GM21619 (cell line): ENCODE measurements around the gene ANKRD28.

Experiments
- ATAC-seq: cut with Tn5 transposase; IDR thresholded peaks from one replicate; pipeline ENCODE4 v1.9.1; 2021; ENCODE audit not compliant: unreplicated experiment

The ANKRD28 gene

DNA sequence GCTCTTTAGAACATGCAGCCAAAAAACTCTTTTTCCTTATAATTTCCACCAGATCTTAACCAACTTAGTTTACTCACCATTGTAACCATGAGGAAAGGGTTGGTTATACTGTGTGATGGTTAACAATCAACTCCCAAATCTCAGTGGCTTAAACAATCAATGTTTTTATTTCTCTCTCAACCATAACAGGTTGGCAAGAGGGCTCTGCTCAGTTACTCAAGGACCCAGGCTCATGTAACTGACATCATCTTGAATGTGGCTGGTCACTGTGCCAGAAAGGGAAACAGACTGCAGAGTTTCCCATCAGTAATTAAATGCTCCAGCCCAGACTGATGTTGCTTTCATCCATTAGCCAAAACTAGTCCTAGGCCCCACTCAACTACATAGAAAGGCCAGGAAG, 69.0 kb downstream of the ANKRD28 start:
- ATAC-seq, result no peak

DNA sequence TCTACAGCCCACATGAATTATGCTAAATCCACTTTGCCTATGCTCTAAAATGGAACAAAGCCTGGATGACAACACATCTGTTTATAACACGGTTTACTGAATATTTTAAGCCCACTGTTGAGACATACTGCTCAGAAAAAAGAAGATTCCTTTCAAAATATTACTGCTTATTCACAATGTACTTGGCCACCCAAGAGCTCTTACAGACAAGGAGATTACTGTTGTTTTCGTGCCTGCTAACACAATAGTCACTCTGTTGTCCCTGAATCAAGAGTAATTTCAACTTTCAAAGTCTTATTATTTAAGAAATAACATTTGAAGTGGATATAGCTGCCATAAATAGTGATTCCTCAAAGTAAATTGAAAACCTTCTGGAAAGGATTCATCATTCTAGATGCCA, 70.9 kb downstream of the ANKRD28 start:
- ATAC-seq, result no peak

DNA sequence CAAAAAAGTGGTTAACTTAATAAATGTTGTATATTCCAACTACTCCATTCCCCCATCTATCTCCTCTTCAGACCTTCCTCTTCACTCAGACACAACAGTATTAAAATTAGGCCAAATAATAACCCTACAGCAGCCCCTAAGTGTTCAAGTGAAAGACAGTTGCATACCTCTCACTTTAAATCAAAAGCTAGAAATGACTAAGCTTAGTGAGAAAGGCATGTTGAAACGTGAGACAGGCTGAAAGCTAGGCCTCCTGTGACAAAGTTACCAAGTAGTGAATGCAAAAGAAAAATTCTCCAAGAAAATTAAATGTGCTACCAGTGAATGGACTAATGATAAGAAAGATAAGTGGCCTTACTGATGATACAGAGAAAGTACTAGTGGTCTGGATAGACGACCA, 71.7 kb downstream of the ANKRD28 start:
- peak; percentile 91 for ATAC-seq

DNA sequence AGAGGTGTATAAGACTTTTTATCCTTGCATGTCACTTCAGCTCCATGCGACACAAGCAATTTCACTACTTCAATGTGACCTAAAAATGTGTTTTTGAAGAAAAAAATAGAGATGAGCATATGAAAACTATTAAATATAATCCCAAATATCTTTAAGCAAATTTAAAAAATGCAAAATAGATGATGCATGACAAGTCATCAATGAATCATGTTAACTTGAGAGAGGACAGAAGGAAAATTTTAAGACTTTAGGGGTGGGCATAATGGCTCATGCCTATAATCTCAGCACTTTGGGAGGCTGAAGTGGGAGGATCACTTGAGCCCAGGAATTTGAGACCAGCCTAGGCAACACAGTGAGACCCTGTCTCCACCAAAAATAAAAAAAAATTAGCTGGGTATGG, 73.3 kb downstream of the ANKRD28 start:
- ATAC-seq, result no peak

DNA sequence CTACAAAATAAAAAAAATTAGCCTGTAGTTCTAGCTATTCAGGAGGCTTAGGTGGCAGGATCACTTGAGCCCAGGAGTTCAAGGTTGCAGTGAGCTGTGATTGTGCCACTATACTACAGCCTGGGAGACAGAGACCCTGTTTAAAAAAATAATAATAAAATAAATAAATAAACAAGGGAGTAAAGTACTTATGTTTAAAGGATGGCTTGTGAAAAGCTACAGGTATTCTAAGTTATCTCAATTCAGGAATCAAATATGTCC, 74.2 kb downstream of the ANKRD28 start:
- ATAC-seq, result no peak

DNA sequence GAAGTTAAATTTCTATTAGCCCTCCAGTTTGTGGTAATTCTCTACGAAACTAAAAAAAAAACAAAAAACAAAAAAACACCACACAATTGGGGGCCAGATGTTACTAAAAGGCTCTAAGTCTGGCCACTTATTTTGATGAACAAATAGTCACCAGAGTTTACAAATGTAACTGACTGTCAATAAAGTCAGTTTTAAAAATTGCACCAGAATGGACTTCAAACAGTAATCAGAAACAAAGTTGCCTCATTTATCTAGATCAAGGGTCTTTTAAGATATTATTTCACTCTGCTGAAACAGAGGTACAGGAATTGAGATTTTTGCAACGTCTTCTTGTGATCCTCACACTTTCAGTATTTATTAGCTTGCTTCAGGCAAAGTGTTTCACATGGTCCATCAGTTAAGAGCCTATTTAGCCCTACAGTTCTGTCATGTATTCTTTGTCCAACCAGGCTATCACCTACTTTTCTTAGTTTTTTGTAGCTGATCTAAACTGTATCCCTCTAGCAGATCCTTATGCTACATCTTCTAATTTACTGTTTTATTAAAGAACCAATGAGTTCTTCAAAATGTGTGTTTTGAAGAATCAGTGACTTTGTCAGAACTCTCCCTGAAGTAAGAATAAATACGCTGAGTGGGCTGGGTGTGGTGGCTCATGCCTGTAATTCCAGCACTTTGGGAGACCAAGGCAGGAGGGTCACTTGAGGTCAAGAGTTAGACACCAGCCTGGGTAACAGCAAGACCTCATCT, 74.7 kb downstream of the ANKRD28 start:
- ATAC-seq, result no peak

DNA sequence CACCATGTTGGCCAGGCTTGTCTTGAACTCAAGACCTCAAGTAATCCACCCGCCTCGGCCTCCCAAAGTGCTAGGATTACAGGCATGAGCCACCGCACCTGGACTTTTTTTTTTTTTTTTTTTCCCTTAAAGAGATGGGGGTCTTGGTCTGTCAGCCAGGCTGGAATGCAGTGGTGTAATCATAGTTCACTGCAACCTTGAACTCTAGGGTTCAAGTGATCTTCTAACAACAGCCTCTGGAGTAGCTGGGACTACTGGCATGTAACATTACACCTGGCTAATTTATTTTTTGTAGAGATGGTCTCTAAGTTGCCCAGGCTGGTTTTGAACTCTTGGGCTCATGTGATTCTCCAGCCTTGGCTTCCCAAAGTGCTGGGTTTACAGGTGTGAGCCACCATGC, 81.6 kb downstream of the ANKRD28 start:
- ATAC-seq, result no peak

DNA sequence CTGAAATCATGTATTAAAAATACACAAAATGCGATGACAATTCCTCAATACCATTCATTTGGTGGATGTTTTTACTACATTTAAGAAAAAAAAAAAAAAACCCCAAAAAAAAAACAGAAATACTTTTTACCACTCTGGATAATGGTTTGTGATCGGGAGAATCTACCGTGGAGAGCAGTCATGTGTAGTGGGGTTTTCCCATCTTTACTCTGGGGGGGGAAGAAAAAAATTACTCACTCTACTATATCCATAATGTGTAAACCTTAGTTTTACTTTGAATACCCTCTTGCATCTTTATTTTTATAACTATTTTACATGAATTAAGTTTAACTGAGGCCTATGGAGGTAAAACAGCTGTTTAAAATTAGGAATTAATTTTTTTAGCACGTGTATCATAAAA, 83.3 kb downstream of the ANKRD28 start:
- no peak for ATAC-seq

DNA sequence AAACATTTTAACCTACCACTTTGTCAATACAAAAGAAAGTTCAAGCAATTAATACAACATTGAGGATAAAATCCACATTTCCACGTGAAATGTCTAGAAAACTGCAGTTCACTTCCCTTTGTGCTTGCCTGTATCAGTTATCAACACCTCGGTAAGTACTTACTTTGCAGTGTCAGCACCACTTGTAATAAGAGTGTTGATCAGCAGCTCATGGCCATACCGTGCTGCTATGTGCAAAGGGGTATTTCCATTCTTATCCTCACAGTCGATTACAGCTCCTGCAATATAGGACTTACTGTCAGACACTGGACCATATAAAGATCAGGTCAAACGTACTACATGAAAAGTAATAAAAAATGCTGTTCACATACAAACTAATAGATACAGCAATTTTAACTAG, 84.4 kb downstream of the ANKRD28 start:
- ATAC-seq, result no peak

DNA sequence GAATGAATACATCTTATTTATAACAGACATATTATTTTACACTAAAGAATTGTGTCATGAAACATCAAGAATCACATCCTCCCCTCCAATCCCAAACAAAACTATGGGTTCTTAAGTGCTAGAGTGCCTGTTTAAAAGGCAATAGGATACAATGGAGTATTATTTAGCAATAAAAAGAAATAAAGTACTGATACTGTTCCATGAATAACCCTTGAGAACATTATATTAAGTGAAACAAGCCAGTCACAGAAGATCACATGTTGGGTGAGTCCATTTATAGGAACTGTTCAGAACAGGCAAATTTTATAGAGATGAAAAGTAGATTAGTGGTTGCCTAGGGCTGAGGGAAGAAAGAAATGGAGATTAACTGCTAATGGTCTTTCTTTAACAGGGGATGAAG, 86.5 kb downstream of the ANKRD28 start:
- ATAC-seq, result no peak

DNA sequence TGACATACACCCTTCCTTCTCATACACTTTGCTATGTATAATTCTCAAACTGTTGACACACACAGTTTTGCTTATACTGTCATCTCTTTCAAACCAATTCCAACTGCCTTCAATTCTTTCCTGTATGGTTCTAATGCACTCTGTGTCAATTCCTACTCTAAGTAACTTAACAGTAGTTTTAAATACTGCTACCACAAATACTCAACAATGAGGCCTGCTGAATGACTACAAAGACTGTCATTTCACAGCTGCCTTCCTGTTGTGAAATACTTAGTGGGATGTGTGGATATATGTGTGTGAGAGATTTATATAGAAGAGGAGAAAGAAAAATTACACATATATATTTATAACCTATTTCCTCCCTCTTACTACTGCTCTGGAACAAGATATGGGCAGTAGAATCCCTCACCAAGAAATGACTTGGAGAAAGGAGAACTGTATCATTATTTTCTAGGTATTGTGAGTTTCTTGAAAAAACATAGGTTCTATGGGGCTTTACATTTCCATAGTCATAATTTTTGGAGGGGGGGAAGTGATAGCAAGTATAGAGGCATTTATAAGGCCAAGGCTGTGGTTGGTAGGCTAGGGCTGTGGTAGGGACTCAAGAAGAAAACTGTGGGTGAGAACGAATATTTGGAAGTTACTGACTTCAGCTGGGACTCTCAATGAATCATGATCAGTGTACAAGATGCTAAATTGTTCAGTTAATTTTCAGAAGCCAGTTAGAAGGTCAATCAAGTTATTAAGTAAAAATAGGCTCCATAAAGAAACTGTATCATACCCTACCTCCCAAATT, 88.7 kb downstream of the ANKRD28 start:
- no peak for ATAC-seq

DNA sequence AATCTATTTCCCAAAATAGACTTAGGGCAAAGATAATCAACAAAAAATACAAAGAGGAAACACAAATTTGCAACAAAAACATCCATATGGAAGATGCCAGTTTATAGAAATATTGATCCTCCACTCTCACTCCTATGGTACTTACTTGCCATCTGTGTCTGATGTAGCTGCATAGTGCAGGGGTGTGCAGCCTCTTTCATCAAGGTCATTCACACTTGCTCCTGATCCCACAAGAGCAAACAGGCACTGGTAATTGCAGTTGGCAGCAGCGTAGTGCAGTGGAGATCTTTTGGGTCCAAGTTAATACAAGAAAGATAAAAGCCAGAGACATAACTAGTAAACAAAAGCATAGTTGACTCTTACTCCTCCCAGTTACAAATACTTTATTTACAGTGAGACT, 90.0 kb downstream of the ANKRD28 start:
- no peak for ATAC-seq

DNA sequence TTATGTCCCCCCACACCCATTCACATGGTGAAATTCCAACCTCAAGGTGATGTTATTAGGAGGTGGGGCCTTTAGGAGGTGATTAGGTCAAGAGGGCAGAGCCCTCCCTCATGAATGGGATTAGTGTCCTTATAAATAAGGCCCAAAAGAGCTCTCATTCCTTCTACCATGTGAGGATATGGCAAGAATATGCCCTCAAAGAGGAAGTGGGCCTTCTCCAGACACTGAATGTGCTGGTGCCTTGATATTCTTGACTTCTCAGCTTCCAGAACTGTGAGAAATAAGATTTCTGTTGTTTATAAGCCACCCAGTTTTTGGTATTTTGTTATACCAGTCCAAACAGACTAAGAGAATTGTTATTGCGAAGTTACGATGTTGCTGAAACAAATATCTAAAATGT, 94.4 kb downstream of the ANKRD28 start:
- ATAC-seq, result no peak

DNA sequence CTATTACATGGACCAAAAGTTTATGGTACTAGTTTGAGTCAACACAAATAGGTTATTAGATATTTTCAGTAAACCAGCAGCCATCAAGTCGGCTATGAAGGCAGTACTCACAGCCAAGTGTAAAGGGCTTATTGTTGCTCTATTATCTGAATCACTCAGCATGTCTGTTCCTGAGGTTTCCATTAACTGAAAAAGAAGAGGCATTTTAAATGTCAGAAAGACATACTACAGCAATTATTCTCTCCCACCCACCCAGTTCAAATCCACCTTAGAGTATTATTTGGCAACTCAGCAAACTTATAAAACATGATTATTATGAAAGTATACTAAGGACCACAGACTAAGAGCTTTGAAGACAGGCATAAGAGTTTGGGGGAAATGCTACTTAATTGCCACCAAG, 103.2 kb downstream of the ANKRD28 start:
- no peak for ATAC-seq

DNA sequence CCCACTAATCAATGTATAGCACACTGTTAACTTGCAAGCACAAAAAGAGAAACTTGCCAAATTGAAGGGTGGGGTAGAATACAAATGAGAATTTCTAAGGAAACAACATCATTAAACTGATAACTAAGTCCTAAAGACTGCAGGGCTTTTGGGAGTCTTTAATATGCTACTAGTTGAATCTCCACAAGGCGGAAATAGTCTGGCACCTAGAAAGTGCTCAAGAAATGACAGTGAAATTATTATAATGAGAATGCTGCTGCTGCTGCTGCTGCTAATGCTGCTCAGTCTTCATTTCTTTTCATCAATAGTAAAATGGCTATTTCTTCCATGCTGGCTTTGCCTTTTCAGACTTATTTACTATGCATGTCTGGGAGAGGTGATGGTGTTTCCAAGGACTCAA, 104.4 kb downstream of the ANKRD28 start:
- ATAC-seq, result no peak

DNA sequence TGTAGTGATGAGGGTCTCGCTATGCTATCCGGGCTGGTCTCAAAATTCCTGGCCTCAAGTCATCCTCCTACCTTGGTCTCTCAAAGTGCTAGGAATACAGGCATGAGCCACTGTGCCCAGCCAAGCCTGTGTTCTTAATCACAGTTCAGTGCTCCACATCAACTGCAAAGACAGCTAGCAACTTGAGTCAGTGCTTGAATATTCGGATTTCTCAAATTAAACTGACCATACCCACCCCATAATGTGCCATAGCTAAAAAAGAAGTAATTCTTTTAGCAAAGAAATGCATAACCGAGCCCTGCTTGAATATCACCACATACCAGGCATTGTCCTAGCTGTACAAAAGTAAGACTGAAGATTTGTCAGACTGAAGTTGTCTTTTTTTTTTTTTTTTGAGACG, 107.0 kb downstream of the ANKRD28 start:
- ATAC-seq, result no peak

DNA sequence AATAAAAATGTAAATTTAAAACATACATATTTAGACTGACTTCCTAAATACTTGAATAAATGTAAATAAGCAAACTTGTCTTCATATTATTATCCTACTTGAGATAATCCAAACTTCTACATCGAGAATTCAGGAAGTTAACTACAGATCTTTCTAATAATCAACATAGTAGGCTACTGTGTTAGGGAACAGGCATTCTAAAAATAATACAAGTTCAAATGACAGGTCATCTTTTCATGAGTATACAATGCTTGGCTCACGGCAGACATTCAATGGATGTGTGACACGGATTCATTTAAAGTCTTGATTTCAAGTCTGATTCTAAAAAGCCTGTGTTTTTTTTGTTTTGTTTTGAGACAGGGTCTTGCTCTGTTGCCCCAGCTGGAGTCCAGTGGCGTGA, 107.5 kb downstream of the ANKRD28 start:
- ATAC-seq, result no peak

DNA sequence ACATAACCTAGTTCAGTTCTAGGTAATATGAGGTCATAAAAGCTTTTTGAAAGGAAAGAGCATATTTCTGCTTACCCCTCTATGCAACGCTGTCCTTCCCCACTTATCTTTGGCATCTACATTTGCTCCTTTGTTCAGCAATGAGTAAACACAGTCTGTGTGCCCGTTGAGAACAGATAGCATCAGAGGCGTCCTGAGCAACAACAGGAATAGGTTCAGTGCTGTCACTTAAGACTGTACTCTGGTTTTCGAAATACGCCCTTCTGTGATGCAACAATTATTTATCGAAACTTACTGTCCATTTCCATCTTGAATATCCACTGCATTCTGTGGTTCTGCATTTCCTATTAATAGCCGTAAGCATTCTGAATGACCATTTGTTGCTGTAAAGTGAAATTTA, 111.9 kb downstream of the ANKRD28 start:
- ATAC-seq, result no peak

DNA sequence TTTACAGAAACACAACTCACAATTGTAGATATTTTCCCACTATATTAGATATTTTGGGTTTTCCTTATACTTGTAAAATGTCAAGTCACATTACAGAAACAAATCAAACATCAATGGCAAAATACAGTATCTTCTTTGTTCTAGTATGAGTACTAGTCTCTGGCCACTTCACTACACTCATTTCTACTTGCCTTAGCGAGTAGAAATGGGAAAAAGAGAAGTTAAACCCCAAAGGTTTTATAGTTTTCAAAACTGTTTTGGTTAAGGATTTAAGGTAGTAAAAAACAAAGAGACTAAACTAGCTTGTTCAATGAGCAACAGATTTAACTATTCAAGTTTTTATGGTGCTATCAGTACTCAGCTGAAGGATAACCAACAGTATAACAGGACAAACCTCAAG, 114.5 kb downstream of the ANKRD28 start:
- no peak for ATAC-seq

DNA sequence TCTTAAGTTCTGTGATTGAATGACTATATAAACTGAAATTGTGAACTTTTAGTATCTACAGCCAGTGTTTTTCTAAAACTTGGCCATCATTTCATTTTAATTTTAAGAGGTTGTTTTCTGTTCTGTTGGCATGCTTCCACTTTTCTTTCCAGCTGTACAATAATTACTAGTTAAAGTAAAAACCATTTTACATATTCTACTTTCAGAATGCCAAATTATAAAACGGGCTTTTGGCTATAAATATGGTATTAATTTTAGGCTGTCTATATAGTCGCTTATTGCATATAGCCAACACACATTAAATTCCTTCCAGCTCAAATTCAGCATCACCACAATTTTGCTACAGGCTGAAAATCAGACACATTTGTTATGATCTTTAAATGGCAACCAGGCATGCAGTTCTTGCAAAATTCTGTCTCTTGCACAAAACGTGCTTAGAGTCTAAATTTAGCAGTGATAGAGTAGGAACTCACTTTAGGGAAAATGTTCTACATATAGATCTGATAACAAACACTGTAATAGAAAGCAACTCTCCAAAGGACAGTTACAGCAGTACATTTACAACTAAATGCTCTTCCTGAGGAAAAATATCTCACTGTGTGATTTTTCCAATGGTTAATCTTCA, 115.1 kb downstream of the ANKRD28 start:
- ATAC-seq, result no peak

DNA sequence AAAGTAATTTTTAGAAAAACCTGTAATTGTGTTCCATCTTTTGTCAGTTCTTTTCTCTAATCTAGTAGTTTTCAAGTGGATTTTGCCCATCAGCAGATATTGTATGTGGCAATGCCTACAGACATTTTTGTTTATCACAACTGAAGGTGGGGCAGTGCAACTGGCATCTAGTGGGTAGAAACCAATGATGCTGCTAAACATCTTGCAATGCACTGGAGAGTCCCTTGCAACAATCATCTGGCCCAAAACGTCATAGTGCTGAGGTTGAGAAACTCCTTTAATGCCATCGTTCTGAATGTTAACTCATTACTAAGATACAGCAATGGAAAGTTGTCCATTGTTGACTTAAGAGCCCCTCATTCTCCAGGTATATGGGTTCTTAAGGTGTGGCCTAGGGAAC, 116.1 kb downstream of the ANKRD28 start:
- no peak for ATAC-seq

DNA sequence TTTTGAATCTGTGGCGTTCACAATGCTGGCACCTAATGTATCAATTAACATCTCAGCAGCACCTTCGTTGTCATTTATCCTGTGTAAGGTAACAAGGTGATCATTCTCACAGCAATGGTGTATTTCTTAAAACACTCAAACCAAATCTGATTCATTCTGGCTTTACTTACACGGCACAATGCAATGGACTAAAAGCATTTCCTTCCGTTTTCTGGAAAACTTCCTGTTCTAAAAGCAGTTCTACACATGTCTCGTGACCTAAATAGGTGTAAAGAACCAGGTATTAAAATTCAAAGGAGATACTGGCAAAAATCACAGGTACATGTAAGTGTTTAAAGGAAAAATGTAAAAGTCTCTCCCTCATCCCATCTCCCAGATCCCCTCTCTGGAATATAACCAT, 118.5 kb downstream of the ANKRD28 start:
- ATAC-seq, result no peak

DNA sequence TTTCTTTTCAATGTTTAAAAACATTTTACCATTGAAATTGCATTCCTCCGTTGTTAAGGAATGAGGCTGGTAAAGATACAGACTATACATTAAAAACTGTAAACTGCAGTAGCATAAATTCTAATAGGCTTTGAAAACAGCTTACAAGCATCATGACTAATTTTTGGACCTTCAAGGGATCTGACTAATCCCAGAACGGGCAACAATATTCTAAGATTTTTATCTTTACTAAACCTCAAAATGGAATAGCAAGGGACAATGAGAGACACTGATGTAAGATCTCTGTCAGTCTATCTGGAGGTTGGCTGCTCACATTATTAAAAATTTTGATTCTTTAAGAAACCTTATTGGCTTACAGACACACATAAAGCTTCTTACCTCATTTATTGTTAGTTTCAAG, 121.5 kb downstream of the ANKRD28 start:
- ATAC-seq, result no peak
